CD4-positive, alpha-beta T cell treated with Interleukin-4 for 1 hour (primary cell): ENCODE data around the gene NUP133.
"Not testable (repeated sequence)": the region's sequence is repeated elsewhere in the genome, so short reads cannot be mapped to it uniquely, and the experiment has no call there.

Experiments
- DNase-seq, 2 donors: peaks; one replicate each; pipeline ENCODE4 v3.0.0-alpha.2; 2020 to 2022

Gene NUP133

GRCh38 chr1:229448354-229448753 is 59.8 kb downstream of the NUP133 start:
- no peak for DNase-seq

- no peak for DNase-seq
These were observed 60.3 kb downstream of the NUP133 start for GRCh38 chr1:229447809-229448252.

- no peak for DNase-seq
These were observed 62.3 kb downstream of the NUP133 start for GRCh38 chr1:229445828-229446227.

- DNase-seq: no peak
These were observed 67.1 kb downstream of the NUP133 start for GRCh38 chr1:229440851-229441537.

- DNase-seq: no peak
These were observed 70.1 kb downstream of the NUP133 start for GRCh38 chr1:229438021-229438420.

- DNase-seq: no peak
These were observed 70.7 kb downstream of the NUP133 start for GRCh38 chr1:229437443-229437842.

- no peak for DNase-seq
These were observed 71.9 kb downstream of the NUP133 start for GRCh38 chr1:229436201-229436600.

GRCh38 chr1:229434641-229435051 is 73.5 kb downstream of the NUP133 start:
- no peak for DNase-seq

- DNase-seq: no peak
These were observed 74.0 kb downstream of the NUP133 start, which contains the start of gene ACTA1 for GRCh38 chr1:229434005-229434640. Gene ACTA1, minus strand, starts transcription at chr1:229434094. Its CDS starts 979 bp downstream, at chr1:229433115.

GRCh38 chr1:229433364-229434004 is 74.7 kb downstream of the NUP133 start:
- DNase-seq: no peak

- no peak for DNase-seq
These were observed 75.2 kb downstream of the NUP133 start for GRCh38 chr1:229432905-229433304.

GRCh38 chr1:229432116-229432461 is 76.1 kb downstream of the NUP133 start:
- DNase-seq: no peak

GRCh38 chr1:229431284-229432115 is 76.6 kb downstream of the NUP133 start:
- DNase-seq: no peak

GRCh38 chr1:229430761-229431283 is 77.3 kb downstream of the NUP133 start:
- peak; percentile 17 to 20 for DNase-seq

GRCh38 chr1:229428256-229428655 is 79.9 kb downstream of the NUP133 start:
- no peak for DNase-seq

GRCh38 chr1:229427572-229427971 is 80.6 kb downstream of the NUP133 start:
- DNase-seq: no peak

- no peak for DNase-seq
These were observed 82.5 kb downstream of the NUP133 start for GRCh38 chr1:229425564-229426159.

- DNase-seq: no peak
These were observed 87.4 kb downstream of the NUP133 start for GRCh38 chr1:229420765-229421164.

- no peak for DNase-seq
These were observed 87.9 kb downstream of the NUP133 start for GRCh38 chr1:229420224-229420623.

GRCh38 chr1:229418586-229418985 is 89.6 kb downstream of the NUP133 start:
- not testable (repeated sequence) for DNase-seq

GRCh38 chr1:229412810-229413209 is 95.3 kb downstream of the NUP133 start:
- DNase-seq: not testable (repeated sequence)

- DNase-seq: no peak
These were observed 96.1 kb downstream of the NUP133 start for GRCh38 chr1:229412056-229412455.
